ENCODE results near the gene CLECL1.

DNA sequence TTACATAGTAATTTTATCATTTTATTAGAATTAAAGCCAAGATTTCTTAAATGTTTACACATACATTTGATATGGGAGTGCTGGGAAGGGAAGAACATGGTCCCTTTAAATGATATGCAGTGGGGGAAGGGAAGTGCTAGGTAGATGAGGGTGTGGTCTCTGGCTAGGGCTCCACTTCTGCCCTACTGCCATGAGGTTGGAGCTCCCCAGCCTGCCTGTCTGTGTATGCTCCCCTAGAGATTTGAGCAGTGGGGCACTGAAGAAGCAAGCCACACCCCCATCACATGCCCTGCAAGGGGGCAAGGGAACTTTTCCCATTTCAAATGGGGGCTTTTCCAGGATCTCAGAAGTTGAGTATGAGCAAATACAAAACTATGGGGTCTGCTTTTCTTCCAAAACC, 25.5 kb downstream of the CLECL1 start:
- no peak for TF ChIP-seq TAF1 (IDR thresholded peaks at IDR 0.05; ENCODE audit: low read depth)
- TF ChIP-seq, protein P1, sequence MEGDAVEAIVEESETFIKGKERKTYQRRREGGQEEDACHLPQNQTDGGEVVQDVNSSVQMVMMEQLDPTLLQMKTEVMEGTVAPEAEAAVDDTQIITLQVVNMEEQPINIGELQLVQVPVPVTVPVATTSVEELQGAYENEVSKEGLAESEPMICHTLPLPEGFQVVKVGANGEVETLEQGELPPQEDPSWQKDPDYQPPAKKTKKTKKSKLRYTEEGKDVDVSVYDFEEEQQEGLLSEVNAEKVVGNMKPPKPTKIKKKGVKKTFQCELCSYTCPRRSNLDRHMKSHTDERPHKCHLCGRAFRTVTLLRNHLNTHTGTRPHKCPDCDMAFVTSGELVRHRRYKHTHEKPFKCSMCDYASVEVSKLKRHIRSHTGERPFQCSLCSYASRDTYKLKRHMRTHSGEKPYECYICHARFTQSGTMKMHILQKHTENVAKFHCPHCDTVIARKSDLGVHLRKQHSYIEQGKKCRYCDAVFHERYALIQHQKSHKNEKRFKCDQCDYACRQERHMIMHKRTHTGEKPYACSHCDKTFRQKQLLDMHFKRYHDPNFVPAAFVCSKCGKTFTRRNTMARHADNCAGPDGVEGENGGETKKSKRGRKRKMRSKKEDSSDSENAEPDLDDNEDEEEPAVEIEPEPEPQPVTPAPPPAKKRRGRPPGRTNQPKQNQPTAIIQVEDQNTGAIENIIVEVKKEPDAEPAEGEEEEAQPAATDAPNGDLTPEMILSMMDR (IDR thresholded peaks at IDR 0.05; ENCODE audit: poor library complexity, severe bottlenecking): no peak
- TF ChIP-seq POLR2AphosphoS5 (IDR thresholded peaks at IDR 0.05): no peak
- TF ChIP-seq, protein P2, sequence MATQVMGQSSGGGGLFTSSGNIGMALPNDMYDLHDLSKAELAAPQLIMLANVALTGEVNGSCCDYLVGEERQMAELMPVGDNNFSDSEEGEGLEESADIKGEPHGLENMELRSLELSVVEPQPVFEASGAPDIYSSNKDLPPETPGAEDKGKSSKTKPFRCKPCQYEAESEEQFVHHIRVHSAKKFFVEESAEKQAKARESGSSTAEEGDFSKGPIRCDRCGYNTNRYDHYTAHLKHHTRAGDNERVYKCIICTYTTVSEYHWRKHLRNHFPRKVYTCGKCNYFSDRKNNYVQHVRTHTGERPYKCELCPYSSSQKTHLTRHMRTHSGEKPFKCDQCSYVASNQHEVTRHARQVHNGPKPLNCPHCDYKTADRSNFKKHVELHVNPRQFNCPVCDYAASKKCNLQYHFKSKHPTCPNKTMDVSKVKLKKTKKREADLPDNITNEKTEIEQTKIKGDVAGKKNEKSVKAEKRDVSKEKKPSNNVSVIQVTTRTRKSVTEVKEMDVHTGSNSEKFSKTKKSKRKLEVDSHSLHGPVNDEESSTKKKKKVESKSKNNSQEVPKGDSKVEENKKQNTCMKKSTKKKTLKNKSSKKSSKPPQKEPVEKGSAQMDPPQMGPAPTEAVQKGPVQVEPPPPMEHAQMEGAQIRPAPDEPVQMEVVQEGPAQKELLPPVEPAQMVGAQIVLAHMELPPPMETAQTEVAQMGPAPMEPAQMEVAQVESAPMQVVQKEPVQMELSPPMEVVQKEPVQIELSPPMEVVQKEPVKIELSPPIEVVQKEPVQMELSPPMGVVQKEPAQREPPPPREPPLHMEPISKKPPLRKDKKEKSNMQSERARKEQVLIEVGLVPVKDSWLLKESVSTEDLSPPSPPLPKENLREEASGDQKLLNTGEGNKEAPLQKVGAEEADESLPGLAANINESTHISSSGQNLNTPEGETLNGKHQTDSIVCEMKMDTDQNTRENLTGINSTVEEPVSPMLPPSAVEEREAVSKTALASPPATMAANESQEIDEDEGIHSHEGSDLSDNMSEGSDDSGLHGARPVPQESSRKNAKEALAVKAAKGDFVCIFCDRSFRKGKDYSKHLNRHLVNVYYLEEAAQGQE (IDR thresholded peaks at IDR 0.05; ENCODE audit: borderline replicate concordance): no peak
- no peak for TF ChIP-seq EP300 (conservative IDR thresholded peaks at IDR 0.05; ENCODE audit: poor library complexity, severe bottlenecking)
- no peak for TF ChIP-seq SMC3 (conservative IDR thresholded peaks at IDR 0.05; ENCODE audit: poor library complexity)
- TF ChIP-seq MXI1 (conservative IDR thresholded peaks at IDR 0.05; ENCODE audit: poor library complexity, severe bottlenecking): no peak
